ENCODE measurements around the gene ZNF891. TPM values are rescaled to one million over a fixed set of nuclear protein-coding genes. Genes with fewer than 3 reads are reported as not detected.

ZNF891 gene
- total RNA-seq, 1 experiment from 2014 or later: 2.2 TPM

DNA sequence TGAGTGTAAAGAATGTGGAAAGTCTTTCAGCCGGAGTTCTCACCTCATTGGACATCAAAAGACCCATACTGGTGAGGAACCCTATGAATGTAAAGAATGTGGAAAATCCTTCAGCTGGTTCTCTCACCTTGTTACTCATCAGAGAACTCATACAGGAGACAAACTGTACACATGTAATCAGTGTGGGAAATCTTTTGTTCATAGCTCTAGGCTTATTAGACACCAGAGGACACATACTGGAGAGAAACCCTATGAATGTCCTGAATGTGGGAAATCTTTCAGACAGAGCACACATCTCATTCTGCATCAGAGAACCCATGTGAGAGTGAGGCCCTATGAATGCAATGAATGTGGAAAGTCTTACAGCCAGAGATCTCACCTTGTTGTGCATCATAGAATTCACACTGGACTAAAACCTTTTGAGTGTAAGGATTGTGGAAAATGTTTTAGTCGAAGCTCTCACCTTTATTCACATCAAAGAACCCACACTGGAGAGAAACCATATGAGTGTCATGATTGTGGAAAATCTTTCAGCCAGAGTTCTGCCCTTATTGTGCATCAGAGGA lies 26.1 kb upstream of the ZNF891 start:
- ChIA-PET CTCF (no interaction called here), POLR2A (no interaction called here)
- H3K9me3 ChIP-seq (ENCODE audit: control insufficient read depth, insufficient read depth, low read depth, low read length): peaks cover 79% of the 10 kb centered on the region
- no peaks in the 10 kb centered on the region for H3K4me1 ChIP-seq (ENCODE audit: control insufficient read depth, insufficient read depth, low read length)
- no peak overlapping the region for H3K4me3 ChIP-seq (ENCODE audit: low read depth in 2 of 2, low read length in 2 of 2)
- peaks cover 5% of the 10 kb centered on the region; the same call in 1 of the 2 replicates for H3K36me3 ChIP-seq (ENCODE audit: control insufficient read depth, insufficient read depth, low read length)
- no peak overlapping the region for H3K27ac ChIP-seq (ENCODE audit: low read length)
- TSS peak; percentile 48 for BruUV-seq (replicated peaks)
- in situ Hi-C loops (cut with HindIII; ENCODE audit: low pct_unique_long_range_greater_than_20kb, low sequenced_read_pairs) (no loop called here), intact Hi-C loops (cut with micrococcal nuclease; ENCODE audit: unreplicated experiment) (no loop called here)
- DNase-seq (ENCODE audit: low read depth, low spot score) (no peak), ATAC-seq (no peak)
- TF ChIP-seq SIN3A (IDR thresholded peaks at IDR 0.05; ENCODE audit: borderline replicate concordance, insufficient read depth, low read depth, low read length): no peak
- TF ChIP-seq, protein P1, sequence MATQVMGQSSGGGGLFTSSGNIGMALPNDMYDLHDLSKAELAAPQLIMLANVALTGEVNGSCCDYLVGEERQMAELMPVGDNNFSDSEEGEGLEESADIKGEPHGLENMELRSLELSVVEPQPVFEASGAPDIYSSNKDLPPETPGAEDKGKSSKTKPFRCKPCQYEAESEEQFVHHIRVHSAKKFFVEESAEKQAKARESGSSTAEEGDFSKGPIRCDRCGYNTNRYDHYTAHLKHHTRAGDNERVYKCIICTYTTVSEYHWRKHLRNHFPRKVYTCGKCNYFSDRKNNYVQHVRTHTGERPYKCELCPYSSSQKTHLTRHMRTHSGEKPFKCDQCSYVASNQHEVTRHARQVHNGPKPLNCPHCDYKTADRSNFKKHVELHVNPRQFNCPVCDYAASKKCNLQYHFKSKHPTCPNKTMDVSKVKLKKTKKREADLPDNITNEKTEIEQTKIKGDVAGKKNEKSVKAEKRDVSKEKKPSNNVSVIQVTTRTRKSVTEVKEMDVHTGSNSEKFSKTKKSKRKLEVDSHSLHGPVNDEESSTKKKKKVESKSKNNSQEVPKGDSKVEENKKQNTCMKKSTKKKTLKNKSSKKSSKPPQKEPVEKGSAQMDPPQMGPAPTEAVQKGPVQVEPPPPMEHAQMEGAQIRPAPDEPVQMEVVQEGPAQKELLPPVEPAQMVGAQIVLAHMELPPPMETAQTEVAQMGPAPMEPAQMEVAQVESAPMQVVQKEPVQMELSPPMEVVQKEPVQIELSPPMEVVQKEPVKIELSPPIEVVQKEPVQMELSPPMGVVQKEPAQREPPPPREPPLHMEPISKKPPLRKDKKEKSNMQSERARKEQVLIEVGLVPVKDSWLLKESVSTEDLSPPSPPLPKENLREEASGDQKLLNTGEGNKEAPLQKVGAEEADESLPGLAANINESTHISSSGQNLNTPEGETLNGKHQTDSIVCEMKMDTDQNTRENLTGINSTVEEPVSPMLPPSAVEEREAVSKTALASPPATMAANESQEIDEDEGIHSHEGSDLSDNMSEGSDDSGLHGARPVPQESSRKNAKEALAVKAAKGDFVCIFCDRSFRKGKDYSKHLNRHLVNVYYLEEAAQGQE (IDR thresholded peaks at IDR 0.05; ENCODE audit: insufficient read depth in 1 of 2, low read depth in 2 of 2, low read length in 1 of 2): no peak
- TF ChIP-seq TCF7L2 (IDR thresholded peaks at IDR 0.05; ENCODE audit: low read depth, low read length): no peak
- no peak for TF ChIP-seq POLR2AphosphoS5 (IDR thresholded peaks at IDR 0.05; ENCODE audit: low read depth, low read length)
- TF ChIP-seq, protein P2, sequence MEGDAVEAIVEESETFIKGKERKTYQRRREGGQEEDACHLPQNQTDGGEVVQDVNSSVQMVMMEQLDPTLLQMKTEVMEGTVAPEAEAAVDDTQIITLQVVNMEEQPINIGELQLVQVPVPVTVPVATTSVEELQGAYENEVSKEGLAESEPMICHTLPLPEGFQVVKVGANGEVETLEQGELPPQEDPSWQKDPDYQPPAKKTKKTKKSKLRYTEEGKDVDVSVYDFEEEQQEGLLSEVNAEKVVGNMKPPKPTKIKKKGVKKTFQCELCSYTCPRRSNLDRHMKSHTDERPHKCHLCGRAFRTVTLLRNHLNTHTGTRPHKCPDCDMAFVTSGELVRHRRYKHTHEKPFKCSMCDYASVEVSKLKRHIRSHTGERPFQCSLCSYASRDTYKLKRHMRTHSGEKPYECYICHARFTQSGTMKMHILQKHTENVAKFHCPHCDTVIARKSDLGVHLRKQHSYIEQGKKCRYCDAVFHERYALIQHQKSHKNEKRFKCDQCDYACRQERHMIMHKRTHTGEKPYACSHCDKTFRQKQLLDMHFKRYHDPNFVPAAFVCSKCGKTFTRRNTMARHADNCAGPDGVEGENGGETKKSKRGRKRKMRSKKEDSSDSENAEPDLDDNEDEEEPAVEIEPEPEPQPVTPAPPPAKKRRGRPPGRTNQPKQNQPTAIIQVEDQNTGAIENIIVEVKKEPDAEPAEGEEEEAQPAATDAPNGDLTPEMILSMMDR (IDR thresholded peaks at IDR 0.05): no peak
- no peaks in the 10 kb centered on the region for H3K27me3 ChIP-seq (ENCODE audit: control insufficient read depth, insufficient read depth, low read length)

DNA sequence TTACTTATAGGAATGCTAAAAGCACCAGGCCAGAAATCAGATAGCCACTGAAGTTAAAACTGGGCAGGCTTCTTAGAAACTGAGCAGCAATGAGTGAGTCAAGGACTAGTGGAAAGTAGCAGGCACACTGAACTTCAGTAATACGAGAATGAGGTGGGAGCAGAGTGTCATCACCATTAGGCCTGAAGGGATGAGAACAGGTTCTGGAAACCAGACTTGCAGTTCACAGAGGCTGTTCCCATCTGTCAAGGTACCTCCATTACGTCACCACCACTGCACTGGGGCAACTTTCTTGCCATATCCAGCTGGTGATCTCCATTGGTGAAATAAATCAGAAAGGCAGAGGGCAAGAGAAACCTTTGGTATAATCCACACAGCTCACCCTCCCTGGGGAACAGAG lies 15.9 kb upstream of the ZNF891 start:
- no peak for TF ChIP-seq POLR2AphosphoS5 (IDR thresholded peaks at IDR 0.05; ENCODE audit: low read depth, low read length)
- peaks cover 3% of the 10 kb centered on the region for H3K36me3 ChIP-seq (ENCODE audit: control insufficient read depth, insufficient read depth, low read length)
- POLR2A ChIA-PET: no interaction called here
- H3K9me3 ChIP-seq (ENCODE audit: control insufficient read depth, insufficient read depth, low read depth, low read length): peaks cover 47% of the 10 kb centered on the region
- no peaks in the 10 kb centered on the region for H3K27me3 ChIP-seq (ENCODE audit: control insufficient read depth, insufficient read depth, low read length)
- H3K27ac ChIP-seq (ENCODE audit: low read length): no peak overlapping the region
- H3K4me3 ChIP-seq (ENCODE audit: low read depth in 2 of 2, low read length in 2 of 2): no peak overlapping the region
- no peak for ATAC-seq
- in situ Hi-C loops (cut with HindIII; ENCODE audit: low pct_unique_long_range_greater_than_20kb, low sequenced_read_pairs): no loop called here
- intact Hi-C loops (cut with micrococcal nuclease; ENCODE audit: unreplicated experiment): no loop called here
- CTCF ChIA-PET: no interaction called here
- no peaks in the 10 kb centered on the region for H3K4me1 ChIP-seq (ENCODE audit: control insufficient read depth, insufficient read depth, low read length)
- BruUV-seq (replicated peaks): no TSS peak
- no peak for DNase-seq (ENCODE audit: low read depth, low spot score)

DNA sequence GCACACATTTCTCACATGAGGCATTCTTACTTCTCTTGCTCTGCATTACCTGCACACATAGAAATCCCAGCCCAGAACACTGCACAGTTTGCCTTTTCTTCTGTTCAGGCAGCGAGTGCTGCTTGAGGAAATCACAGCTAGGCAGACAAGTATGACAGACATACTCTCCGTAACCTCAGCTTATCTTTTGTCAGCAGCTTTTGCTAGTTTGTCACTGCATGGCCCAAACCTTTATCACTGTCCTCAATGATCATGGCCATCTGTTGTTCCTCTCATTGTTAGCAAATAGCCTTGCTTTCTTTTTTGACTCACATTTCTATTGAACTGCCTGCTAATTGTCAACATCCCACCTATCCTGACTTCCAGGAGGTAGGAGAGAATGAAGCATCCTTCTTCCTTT lies 5.7 kb upstream of the ZNF891 start:
- in situ Hi-C loops (cut with HindIII; ENCODE audit: low pct_unique_long_range_greater_than_20kb, low sequenced_read_pairs) (no loop called here), intact Hi-C loops (cut with micrococcal nuclease; ENCODE audit: unreplicated experiment) (no loop called here)
- Histone ChIP-seq H3K9me3 (ENCODE audit: control insufficient read depth, insufficient read depth, low read depth, low read length) (peaks cover 69% of the 10 kb centered on the region), H3K4me1 (ENCODE audit: control insufficient read depth, insufficient read depth, low read length) (peaks cover 6% of the 10 kb centered on the region; the same call in 1 of the 2 replicates), H3K4me3 (ENCODE audit: low read depth in 2 of 2, low read length in 2 of 2) (no peak overlapping the region), H3K27ac (ENCODE audit: low read length) (no peak overlapping the region), H3K27me3 (ENCODE audit: control insufficient read depth, insufficient read depth, low read length) (no peaks in the 10 kb centered on the region), H3K36me3 (ENCODE audit: control insufficient read depth, insufficient read depth, low read length) (no peaks in the 10 kb centered on the region; the same call in 1 of the 2 replicates)
- BruUV-seq (replicated peaks): no TSS peak
- no peak for TF ChIP-seq SIN3A (IDR thresholded peaks at IDR 0.05; ENCODE audit: borderline replicate concordance, insufficient read depth, low read depth, low read length)
- TF ChIP-seq POLR2AphosphoS5 (IDR thresholded peaks at IDR 0.05; ENCODE audit: low read depth, low read length): no peak
- TF ChIP-seq, protein P2 (IDR thresholded peaks at IDR 0.05): no peak
- TF ChIP-seq, protein P1 (IDR thresholded peaks at IDR 0.05; ENCODE audit: insufficient read depth in 1 of 2, low read depth in 2 of 2, low read length in 1 of 2): no peak
- TF ChIP-seq TCF7L2 (IDR thresholded peaks at IDR 0.05; ENCODE audit: low read depth, low read length): no peak
- ATAC-seq (no peak), DNase-seq (ENCODE audit: low read depth, low spot score) (no peak)
- CTCF ChIA-PET: no interaction called here
- POLR2A ChIA-PET: no interaction called here

All from Panc1 (cell line).